ENCODE results near the gene FBXL15.

Gene FBXL15

GRCh38 chr10:102420714-102421506 is at the start of gene FBXL15:
FBXL15 (plus strand) TSS chr10:102420836; CDS start chr10:102421130, 294 bp downstream.
- DNase-seq (ENCODE audit: low read depth in 2 of 2) = peak; percentile 93 to 97

- DNase-seq (ENCODE audit: low read depth in 2 of 2) = no peak
These were observed 49.3 kb upstream of the FBXL15 start for GRCh38 chr10:102371295-102371694.

- DNase-seq (ENCODE audit: low read depth in 2 of 2) = no peak
These were observed 45.4 kb upstream of the FBXL15 start for GRCh38 chr10:102375250-102375649.

- DNase-seq (ENCODE audit: low read depth in 2 of 2) = no peak
These were observed 44.8 kb upstream of the FBXL15 start for GRCh38 chr10:102375867-102376266.

GRCh38 chr10:102376901-102377300 is 43.7 kb upstream of the FBXL15 start:
- DNase-seq (ENCODE audit: low read depth in 2 of 2) = no peak

GRCh38 chr10:102379383-102379782 is 41.3 kb upstream of the FBXL15 start:
- no peak for DNase-seq (ENCODE audit: low read depth in 2 of 2)

- DNase-seq (ENCODE audit: low read depth in 2 of 2) = no peak
These were observed 38.7 kb upstream of the FBXL15 start for GRCh38 chr10:102381983-102382382.

- DNase-seq (ENCODE audit: low read depth in 2 of 2) = no peak
These were observed 37.8 kb upstream of the FBXL15 start for GRCh38 chr10:102382871-102383270.

- DNase-seq (ENCODE audit: low read depth in 2 of 2) = no peak
These were observed 36.6 kb upstream of the FBXL15 start for GRCh38 chr10:102384053-102384452.

GRCh38 chr10:102384606-102385429 is 35.8 kb upstream of the FBXL15 start:
- DNase-seq (ENCODE audit: low read depth in 2 of 2) = no peak

- no peak for DNase-seq (ENCODE audit: low read depth in 2 of 2)
These were observed 30.7 kb upstream of the FBXL15 start for GRCh38 chr10:102389894-102390293.

- no peak for DNase-seq (ENCODE audit: low read depth in 2 of 2)
These were observed 28.3 kb upstream of the FBXL15 start for GRCh38 chr10:102392306-102392705.

GRCh38 chr10:102393411-102394078 is 27.1 kb upstream of the FBXL15 start:
- DNase-seq (ENCODE audit: low read depth in 2 of 2) = no peak

- peak; percentile 97 for DNase-seq (ENCODE audit: low read depth in 2 of 2)
These were observed 26.4 kb upstream of the FBXL15 start for GRCh38 chr10:102394079-102394800.

- DNase-seq (ENCODE audit: low read depth in 2 of 2) = peak; percentile 46 to 52
These were observed 25.7 kb upstream of the FBXL15 start for GRCh38 chr10:102394801-102395399.

- peak; percentile 76 to 84 for DNase-seq (ENCODE audit: low read depth in 2 of 2)
These were observed 25.0 kb upstream of the FBXL15 start, which contains the start of gene NFKB2 for GRCh38 chr10:102395400-102396316. NFKB2 (plus strand) TSS chr10:102395705; CDS start chr10:102395960, 255 bp downstream.

- DNase-seq (ENCODE audit: low read depth in 2 of 2) = no peak
These were observed 24.4 kb upstream of the FBXL15 start for GRCh38 chr10:102396317-102396650.

- no peak for DNase-seq (ENCODE audit: low read depth in 2 of 2)
These were observed 23.9 kb upstream of the FBXL15 start for GRCh38 chr10:102396730-102397151.

- no peak for DNase-seq (ENCODE audit: low read depth in 2 of 2)
These were observed 23.1 kb upstream of the FBXL15 start for GRCh38 chr10:102397222-102398171.

Measured in stimulated activated CD4-positive, alpha-beta T cell treated with anti-CD3 and anti-CD28 coated beads, Interleukin-15, amount 100 ng/mL, for 48 hours (primary cell).